ENCODE measurements around the gene HIVEP2. TPM values are rescaled to one million over a fixed set of nuclear protein-coding genes. Genes with fewer than 3 reads are reported as not detected.

HIVEP2 gene
- total RNA-seq, 1 experiment from 2014 or later: 4.2 TPM

DNA sequence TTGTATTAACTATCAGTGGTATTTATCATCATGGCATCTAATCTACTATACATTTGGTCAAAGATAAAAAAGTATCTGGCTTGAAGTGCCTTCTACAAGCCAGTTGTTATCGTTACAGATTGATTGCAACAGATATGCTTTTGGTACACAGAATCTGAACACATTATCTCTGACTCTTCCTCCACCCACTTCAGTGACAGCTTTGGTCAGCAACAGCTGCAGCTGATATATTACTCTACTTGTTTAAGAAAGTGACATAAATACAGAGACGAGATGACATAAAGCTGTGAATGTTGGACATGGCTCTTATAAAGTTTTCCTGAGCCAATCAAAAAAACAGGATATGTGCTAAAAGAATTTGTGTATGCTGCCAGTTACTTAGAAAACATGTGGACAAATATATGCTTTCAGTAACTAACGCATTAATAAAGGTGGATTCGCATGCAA is 77.6 kb downstream of the HIVEP2 start:
- Histone ChIP-seq H3K4me1 (ENCODE audit: insufficient read depth, low read length) (no peaks in the 10 kb centered on the region; the same call in 1 of the 2 replicates), H3K79me1 (ENCODE audit: insufficient read depth, low read depth, low read length, poor library complexity, severe bottlenecking) (no peaks in the 10 kb centered on the region), H4K8ac (replicated peaks; ENCODE audit: insufficient read length, low read depth, low read length) (no peak overlapping the region), H3K23ac (ENCODE audit: insufficient read length, low read depth, low read length) (no peak overlapping the region), H3K4me2 (ENCODE audit: insufficient read depth, insufficient read length, low read length) (no peak overlapping the region), H4K91ac (ENCODE audit: insufficient read length, low read depth, low read length) (no peak overlapping the region), H3K18ac (ENCODE audit: insufficient read length, low read depth, low read length) (no peak overlapping the region), H2BK12ac (ENCODE audit: insufficient read length, low read depth, low read length) (no peak overlapping the region), H3K27me3 (ENCODE audit: insufficient read depth, low read length) (no peaks in the 10 kb centered on the region), H3K4ac (ENCODE audit: low read depth, low read length) (no peak overlapping the region), H4K20me1 (ENCODE audit: control insufficient read depth, insufficient read depth, insufficient read length) (no peaks in the 10 kb centered on the region), H2BK120ac (ENCODE audit: low read depth, low read length, poor library complexity, severe bottlenecking) (no peak overlapping the region), H3K23me2 (ENCODE audit: insufficient read length, low read depth, low read length, poor library complexity, severe bottlenecking) (no peaks in the 10 kb centered on the region), H3T11ph (ENCODE audit: low read length) (no peak overlapping the region), H2BK5ac (ENCODE audit: insufficient read length, low read length) (no peak overlapping the region), H3K9ac (ENCODE audit: extremely low read depth, insufficient read length, low read length) (no peak overlapping the region), H3K27ac (ENCODE audit: insufficient read length, low read depth, low read length) (no peak overlapping the region), H4K5ac (ENCODE audit: insufficient read length, low read depth, low read length) (no peak overlapping the region), H3K9me3 (ENCODE audit: control insufficient read depth, low read depth, low read length) (no peaks in the 10 kb centered on the region), H3K79me2 (ENCODE audit: insufficient read depth, low read length) (no peaks in the 10 kb centered on the region; the same call in 1 of the 2 replicates), H3K14ac (ENCODE audit: insufficient read depth, low read length) (no peak overlapping the region), H2BK20ac (ENCODE audit: low read depth, low read length, poor library complexity, severe bottlenecking) (no peak overlapping the region), H2AK5ac (ENCODE audit: insufficient read length, low read length) (no peak overlapping the region), H2AFZ (ENCODE audit: low read length) (no peak overlapping the region), H2BK15ac (ENCODE audit: low read depth, low read length) (no peak overlapping the region), H3K56ac (ENCODE audit: insufficient read length, low read depth, low read length) (no peak overlapping the region)
- no peak overlapping the region for H3K4me3 Mint-ChIP-seq
- no peaks in the 10 kb centered on the region for H3K9me3 Mint-ChIP-seq
- H3K27ac Mint-ChIP-seq: no peak overlapping the region
- H3K4me1 Mint-ChIP-seq: peaks cover 12% of the 10 kb centered on the region in 2 experiments
- no peak for DNase-seq
- no CpG with 5 or more reads among the region's 4 CpGs for WGBS (ENCODE audit: extremely low coverage, insufficient read length, low lambda C conversion rate)
- no peaks in the 10 kb centered on the region for H3K27me3 Mint-ChIP-seq (ENCODE audit: low read depth)
- TF ChIP-seq, protein P1, sequence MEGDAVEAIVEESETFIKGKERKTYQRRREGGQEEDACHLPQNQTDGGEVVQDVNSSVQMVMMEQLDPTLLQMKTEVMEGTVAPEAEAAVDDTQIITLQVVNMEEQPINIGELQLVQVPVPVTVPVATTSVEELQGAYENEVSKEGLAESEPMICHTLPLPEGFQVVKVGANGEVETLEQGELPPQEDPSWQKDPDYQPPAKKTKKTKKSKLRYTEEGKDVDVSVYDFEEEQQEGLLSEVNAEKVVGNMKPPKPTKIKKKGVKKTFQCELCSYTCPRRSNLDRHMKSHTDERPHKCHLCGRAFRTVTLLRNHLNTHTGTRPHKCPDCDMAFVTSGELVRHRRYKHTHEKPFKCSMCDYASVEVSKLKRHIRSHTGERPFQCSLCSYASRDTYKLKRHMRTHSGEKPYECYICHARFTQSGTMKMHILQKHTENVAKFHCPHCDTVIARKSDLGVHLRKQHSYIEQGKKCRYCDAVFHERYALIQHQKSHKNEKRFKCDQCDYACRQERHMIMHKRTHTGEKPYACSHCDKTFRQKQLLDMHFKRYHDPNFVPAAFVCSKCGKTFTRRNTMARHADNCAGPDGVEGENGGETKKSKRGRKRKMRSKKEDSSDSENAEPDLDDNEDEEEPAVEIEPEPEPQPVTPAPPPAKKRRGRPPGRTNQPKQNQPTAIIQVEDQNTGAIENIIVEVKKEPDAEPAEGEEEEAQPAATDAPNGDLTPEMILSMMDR (conservative IDR thresholded peaks at IDR 0.05): no peak
- H3K36me3 Mint-ChIP-seq (ENCODE audit: insufficient read depth in 1 of 3, low read depth in 3 of 3): no peaks in the 10 kb centered on the region
